ENCODE results near the gene KLHL40. TPM values are rescaled to one million over a fixed set of nuclear protein-coding genes. Genes with fewer than 3 reads are reported as not detected.

The KLHL40 gene
- polyA plus RNA-seq, 2 of the 4 experiments (the other 2 are of a cell fraction), result not detected

- CTCF ChIA-PET, result no interaction called here
- Histone ChIP-seq H3K4me1 (no peaks in the 10 kb centered on the region), H3K4me2 (no peak overlapping the region), H3K4me3 (no peak overlapping the region), H3K9me3 (no peaks in the 10 kb centered on the region), H3K27ac (no peak overlapping the region)
- no peak for FAIRE-seq
- no peak for ATAC-seq
- POLR2A ChIA-PET, result no interaction called here
- 70% methylated on average over 6 of the region's 6 CpGs for WGBS (ENCODE audit: missing lambda C conversion rate)
- TF ChIP-seq CTCF (IDR thresholded peaks at IDR 0.05) (no peak), RAD21 (conservative IDR thresholded peaks at IDR 0.05 in 1 of 2, IDR thresholded peaks at IDR 0.05 in 1 of 2) (no peak)
- DNase-seq (ENCODE audit: low read depth in 1 of 2, low spot score in 1 of 2), result no peak
These were observed 51.2 kb downstream of the KLHL40 start for GRCh38 chr3:42736531-42736930.

GRCh38 chr3:42739401-42740158 is 54.2 kb downstream of the KLHL40 start:
- ATAC-seq (no peak), FAIRE-seq (no peak), DNase-seq (ENCODE audit: low read depth in 1 of 2, low spot score in 1 of 2) (no peak)
- no peaks in the 10 kb centered on the region for H3K9me3 ChIP-seq
- CTCF ChIA-PET, result interaction anchor here (0.6 to 2.5 kb wide), 2 partner anchors 10 to 200 kb away, joined by 3 to 8 read pairs; no protein-coding TSS in a partner anchor
- no peak overlapping the region for H3K4me2 ChIP-seq
- 39% methylated on average over 5 of the region's 12 CpGs for WGBS (ENCODE audit: missing lambda C conversion rate)
- no peak overlapping the region for H3K4me3 ChIP-seq
- no peak overlapping the region for H3K27ac ChIP-seq
- POLR2A ChIA-PET, result no interaction called here
- no peaks in the 10 kb centered on the region for H3K4me1 ChIP-seq
- TF ChIP-seq EHMT2 (IDR thresholded peaks at IDR 0.05; ENCODE audit: low read depth), result no peak
- no peak for TF ChIP-seq HMGXB4 (CRISPR knock-in tag; IDR thresholded peaks at IDR 0.05; ENCODE audit: borderline replicate concordance)
- no peak for TF ChIP-seq POLR2A (IDR thresholded peaks at IDR 0.05; ENCODE audit: low read length)
- no peak for TF ChIP-seq ZSCAN20 (CRISPR knock-in tag; IDR thresholded peaks at IDR 0.05)
- TF ChIP-seq TP53 (CRISPR knock-in tag; IDR thresholded peaks at IDR 0.05), result no peak
- no peak for TF ChIP-seq RCOR1 (IDR thresholded peaks at IDR 0.05; ENCODE audit: low read depth, low read length)
- TF ChIP-seq RARB (CRISPR knock-in tag; IDR thresholded peaks at IDR 0.05), result no peak
- no peak for TF ChIP-seq NR3C1 (IDR thresholded peaks at IDR 0.05)
- no peak for TF ChIP-seq SREBF2 (IDR thresholded peaks at IDR 0.05)
- TF ChIP-seq MAFK (IDR thresholded peaks at IDR 0.05; ENCODE audit: partially characterized antibody), result no peak
- no peak for TF ChIP-seq CEBPB (IDR thresholded peaks at IDR 0.05)
- TF ChIP-seq ZNF302 (CRISPR knock-in tag; IDR thresholded peaks at IDR 0.05), result no peak
- no peak for TF ChIP-seq CTCF (IDR thresholded peaks at IDR 0.05)
- no peak for TF ChIP-seq NFE2L2 (conservative IDR thresholded peaks at IDR 0.05; ENCODE audit: low read length)

GRCh38 chr3:42741796-42742195 is 56.5 kb downstream of the KLHL40 start:
- Histone ChIP-seq H3K4me1 (no peaks in the 10 kb centered on the region), H3K27ac (no peak overlapping the region), H3K4me2 (no peak overlapping the region), H3K9me3 (no peaks in the 10 kb centered on the region), H3K4me3 (no peak overlapping the region)
- POLR2A ChIA-PET, result no interaction called here
- CTCF ChIA-PET, result interaction anchor here (1.2 to 7.2 kb wide), 3 partner anchors 8 to 14 kb away, joined by 3 to 44 read pairs (median 8); no protein-coding TSS in a partner anchor
- DNase-seq (ENCODE audit: low read depth in 1 of 2, low spot score in 1 of 2) (no peak), FAIRE-seq (no peak), ATAC-seq (no peak)
- WGBS (ENCODE audit: missing lambda C conversion rate), result 53% methylated on average over 3 of the region's 3 CpGs
- TF ChIP-seq FOSL2 (IDR thresholded peaks at IDR 0.05), result no peak
- no peak for TF ChIP-seq FOSL2 (CRISPR knock-in tag; IDR thresholded peaks at IDR 0.05)
- TF ChIP-seq MYC (IDR thresholded peaks at IDR 0.05; ENCODE audit: borderline replicate concordance, low read length), result no peak
- TF ChIP-seq PBX3 (IDR thresholded peaks at IDR 0.05), result no peak
- TF ChIP-seq FOXS1 (CRISPR knock-in tag; IDR thresholded peaks at IDR 0.05), result no peak
- TF ChIP-seq HMGXB4 (CRISPR knock-in tag; IDR thresholded peaks at IDR 0.05; ENCODE audit: borderline replicate concordance), result no peak
- no peak for TF ChIP-seq ESRRA (IDR thresholded peaks at IDR 0.05; ENCODE audit: borderline replicate concordance, low read length)
- no peak for TF ChIP-seq PHF8 (IDR thresholded peaks at IDR 0.05; ENCODE audit: borderline replicate concordance, low read depth)
- TF ChIP-seq EHF (CRISPR knock-in tag; IDR thresholded peaks at IDR 0.05), result no peak
- TF ChIP-seq RNF2 (IDR thresholded peaks at IDR 0.05; ENCODE audit: borderline replicate concordance, low read depth), result no peak
- no peak for TF ChIP-seq MAFK (IDR thresholded peaks at IDR 0.05; ENCODE audit: partially characterized antibody)
- TF ChIP-seq ZFP36 (IDR thresholded peaks at IDR 0.05; ENCODE audit: borderline replicate concordance, partially characterized antibody), result no peak

Data from A549 (cell line).